Measurements from ENCODE around the gene CTBS. TPM values are rescaled to one million over a fixed set of nuclear protein-coding genes. Genes with fewer than 3 reads are reported as not detected.

CTBS gene
- polyA plus RNA-seq, 2 of the 4 experiments (the other 2 are of a cell fraction) = 6.7 to 25.3 TPM

GRCh38 chr1:84611091-84611490, 36.9 kb upstream of the CTBS start:
- WGBS (ENCODE audit: missing lambda C conversion rate) = 0% methylated on average over 1 of the region's 1 CpG

GRCh38 chr1:84606977-84607376, 32.7 kb upstream of the CTBS start:
- WGBS (ENCODE audit: missing lambda C conversion rate) = 21% methylated on average over 5 of the region's 5 CpGs
- Histone ChIP-seq H3K4me2 (no peak overlapping the region), H3K4me3 (no peak overlapping the region), H3K9me3 (peaks cover 12% of the 10 kb centered on the region), H3K27ac (no peak overlapping the region), H3K4me1 (no peaks in the 10 kb centered on the region)
- DNase-seq (ENCODE audit: low read depth in 1 of 2, low spot score in 1 of 2) (no peak), ATAC-seq (no peak), FAIRE-seq (no peak)
- ChIA-PET POLR2A (no interaction called here), CTCF (interaction anchor here (1.5 to 2.6 kb wide), 2 partner anchors 13 to 466 kb away, joined by 3 to 9 read pairs; no protein-coding TSS in a partner anchor)
- TF ChIP-seq EHMT2 (IDR thresholded peaks at IDR 0.05; ENCODE audit: low read depth) (no peak), ZSCAN20 (CRISPR knock-in tag; IDR thresholded peaks at IDR 0.05) (no peak), NR3C1 (IDR thresholded peaks at IDR 0.05) (no peak), CHD2 (IDR thresholded peaks at IDR 0.05; ENCODE audit: low read length, partially characterized antibody) (no peak), EHF (CRISPR knock-in tag; IDR thresholded peaks at IDR 0.05) (no peak), BHLHE40 (IDR thresholded peaks at IDR 0.05; ENCODE audit: low read depth, low read length) (no peak), FOXS1 (CRISPR knock-in tag; IDR thresholded peaks at IDR 0.05) (no peak), BCL3 (IDR thresholded peaks at IDR 0.05) (no peak), PHF8 (IDR thresholded peaks at IDR 0.05; ENCODE audit: borderline replicate concordance, low read depth) (no peak), RFX5 (IDR thresholded peaks at IDR 0.05) (no peak)
- TF ChIP-seq, protein P1, sequence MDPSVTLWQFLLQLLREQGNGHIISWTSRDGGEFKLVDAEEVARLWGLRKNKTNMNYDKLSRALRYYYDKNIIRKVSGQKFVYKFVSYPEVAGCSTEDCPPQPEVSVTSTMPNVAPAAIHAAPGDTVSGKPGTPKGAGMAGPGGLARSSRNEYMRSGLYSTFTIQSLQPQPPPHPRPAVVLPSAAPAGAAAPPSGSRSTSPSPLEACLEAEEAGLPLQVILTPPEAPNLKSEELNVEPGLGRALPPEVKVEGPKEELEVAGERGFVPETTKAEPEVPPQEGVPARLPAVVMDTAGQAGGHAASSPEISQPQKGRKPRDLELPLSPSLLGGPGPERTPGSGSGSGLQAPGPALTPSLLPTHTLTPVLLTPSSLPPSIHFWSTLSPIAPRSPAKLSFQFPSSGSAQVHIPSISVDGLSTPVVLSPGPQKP (IDR thresholded peaks at IDR 0.05; ENCODE audit: low read depth, low read length) = no peak

More at GRCh38 chr1:84611091-84611490, 36.9 kb upstream of the CTBS start:
- ChIA-PET CTCF (interaction anchor here (2.2 kb wide), 1 partner anchor 9 kb away, joined by 6 read pairs; no protein-coding TSS in a partner anchor), POLR2A (no interaction called here)
- Histone ChIP-seq H3K9me3 (peaks cover 5% of the 10 kb centered on the region; the same call in 2 of the 3 replicates), H3K4me1 (no peaks in the 10 kb centered on the region), H3K4me3 (no peak overlapping the region), H3K27ac (no peak overlapping the region), H3K4me2 (no peak overlapping the region)
- FAIRE-seq = no peak
- DNase-seq (ENCODE audit: low read depth in 1 of 2, low spot score in 1 of 2) = no peak
- TF ChIP-seq, protein P1 (IDR thresholded peaks at IDR 0.05; ENCODE audit: low read depth, low read length) = no peak
- TF ChIP-seq HOXB13 (CRISPR knock-in tag; IDR thresholded peaks at IDR 0.05; ENCODE audit: low read depth) (no peak), KDM1A (IDR thresholded peaks at IDR 0.05; ENCODE audit: low read depth) (no peak), SREBF2 (IDR thresholded peaks at IDR 0.05) (no peak), PHF8 (IDR thresholded peaks at IDR 0.05; ENCODE audit: borderline replicate concordance, low read depth) (no peak), POLR2A (IDR thresholded peaks at IDR 0.05; ENCODE audit: low read length) (no peak), ZC3H11A (IDR thresholded peaks at IDR 0.05) (no peak), RCOR1 (IDR thresholded peaks at IDR 0.05; ENCODE audit: low read depth, low read length) (no peak), MAZ (IDR thresholded peaks at IDR 0.05; ENCODE audit: borderline replicate concordance, low read depth, low read length) (no peak)
- TF ChIP-seq, protein P2, sequence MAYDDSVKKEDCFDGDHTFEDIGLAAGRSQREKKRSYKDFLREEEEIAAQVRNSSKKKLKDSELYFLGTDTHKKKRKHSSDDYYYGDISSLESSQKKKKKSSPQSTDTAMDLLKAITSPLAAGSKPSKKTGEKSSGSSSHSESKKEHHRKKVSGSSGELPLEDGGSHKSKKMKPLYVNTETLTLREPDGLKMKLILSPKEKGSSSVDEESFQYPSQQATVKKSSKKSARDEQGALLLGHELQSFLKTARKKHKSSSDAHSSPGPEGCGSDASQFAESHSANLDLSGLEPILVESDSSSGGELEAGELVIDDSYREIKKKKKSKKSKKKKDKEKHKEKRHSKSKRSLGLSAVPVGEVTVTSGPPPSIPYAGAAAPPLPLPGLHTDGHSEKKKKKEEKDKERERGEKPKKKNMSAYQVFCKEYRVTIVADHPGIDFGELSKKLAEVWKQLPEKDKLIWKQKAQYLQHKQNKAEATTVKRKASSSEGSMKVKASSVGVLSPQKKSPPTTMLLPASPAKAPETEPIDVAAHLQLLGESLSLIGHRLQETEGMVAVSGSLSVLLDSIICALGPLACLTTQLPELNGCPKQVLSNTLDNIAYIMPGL (CRISPR knock-in tag; IDR thresholded peaks at IDR 0.05; ENCODE audit: borderline replicate concordance) = no peak
- no peak for ATAC-seq

Measured in A549 (cell line).